ENCODE data around the gene RECQL5.

RECQL5 gene

DNA sequence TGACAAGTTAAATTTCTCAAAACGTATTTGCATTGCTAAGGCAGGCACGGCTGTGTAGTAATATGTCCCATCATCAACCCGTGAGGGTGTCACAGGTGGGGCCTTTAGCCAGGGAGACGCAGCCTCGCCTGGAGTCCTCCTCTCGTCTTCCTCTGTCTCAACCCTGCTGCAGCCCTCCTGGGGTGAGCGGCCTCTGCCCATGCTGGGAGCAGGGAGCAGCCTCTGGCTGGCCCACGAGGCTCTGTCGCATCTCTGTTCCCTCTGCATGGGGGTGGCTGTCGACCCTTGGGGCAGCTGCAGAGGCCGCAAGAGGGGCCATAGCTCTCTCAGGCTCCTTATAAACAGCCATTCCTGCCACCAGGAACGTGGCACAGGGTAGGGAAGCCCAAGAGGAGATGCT is 34.5 kb downstream of the RECQL5 start:
- DNase-seq: no peak

- DNase-seq: no peak
Measured at GRCh38 chr17:75631353-75631752, 35.6 kb downstream of the RECQL5 start.

DNA sequence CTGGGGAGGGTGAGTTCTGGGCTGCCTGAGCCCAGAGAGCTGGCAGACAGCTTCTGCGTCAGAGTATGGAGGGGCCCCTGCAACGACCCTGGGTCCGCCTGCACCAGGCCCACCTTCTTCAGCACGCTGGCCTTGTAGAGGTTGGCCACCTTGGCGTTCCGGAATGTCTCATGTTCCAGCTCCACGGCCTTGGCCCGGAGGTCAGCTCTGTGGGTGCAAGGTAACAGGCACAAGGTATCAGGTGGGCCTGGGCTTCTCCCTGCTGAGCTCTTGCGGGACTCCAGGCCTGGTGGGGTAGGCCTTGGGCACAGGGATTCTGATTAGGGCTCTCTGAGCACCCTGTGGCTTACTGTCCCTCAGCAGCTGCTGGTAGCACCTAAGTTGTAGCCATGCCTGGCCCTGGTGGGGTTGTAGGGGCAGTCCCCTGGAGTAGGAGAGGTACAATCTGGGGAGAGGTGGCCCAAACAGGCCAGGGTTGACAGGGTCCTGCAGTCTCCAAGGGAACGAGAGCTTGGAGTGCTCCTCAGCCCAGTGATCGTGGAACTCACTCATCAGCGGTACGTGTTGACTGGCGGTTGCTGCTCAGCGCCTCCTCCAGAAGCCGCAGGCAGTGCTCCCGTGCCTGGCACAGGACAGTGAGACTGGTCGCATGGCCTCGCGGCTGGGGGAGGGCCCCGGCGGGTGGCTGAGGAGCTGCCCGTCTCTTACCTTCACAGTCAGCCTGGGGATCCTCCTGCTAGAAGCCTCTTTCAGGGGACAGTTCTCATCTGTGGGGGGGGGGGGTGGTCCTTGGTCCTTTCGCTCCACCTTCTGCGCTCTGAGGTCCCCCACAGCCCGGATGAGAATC is 36.7 kb downstream of the RECQL5 start:
- no peak for DNase-seq

DNA sequence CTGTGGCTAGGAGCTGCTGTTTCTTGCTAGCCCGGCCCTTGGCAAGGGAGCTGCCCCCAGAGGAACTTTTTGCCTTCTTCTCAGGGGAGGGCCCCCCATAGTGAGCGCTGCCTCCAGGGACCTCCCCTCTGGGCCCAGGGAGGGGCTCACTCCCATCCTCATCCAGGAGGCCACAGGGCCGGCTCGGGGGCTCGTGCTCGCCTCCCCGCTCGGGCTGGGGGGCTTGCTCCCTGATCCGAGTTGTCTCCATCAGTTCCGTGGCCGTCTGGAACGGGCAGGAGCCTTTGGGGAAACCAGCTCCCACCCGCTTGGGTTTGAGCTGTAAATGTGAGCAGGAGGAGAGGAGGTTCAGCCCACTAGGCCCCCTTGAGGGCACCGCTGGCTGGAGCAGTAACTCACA is 37.8 kb downstream of the RECQL5 start:
- no peak for DNase-seq

DNA sequence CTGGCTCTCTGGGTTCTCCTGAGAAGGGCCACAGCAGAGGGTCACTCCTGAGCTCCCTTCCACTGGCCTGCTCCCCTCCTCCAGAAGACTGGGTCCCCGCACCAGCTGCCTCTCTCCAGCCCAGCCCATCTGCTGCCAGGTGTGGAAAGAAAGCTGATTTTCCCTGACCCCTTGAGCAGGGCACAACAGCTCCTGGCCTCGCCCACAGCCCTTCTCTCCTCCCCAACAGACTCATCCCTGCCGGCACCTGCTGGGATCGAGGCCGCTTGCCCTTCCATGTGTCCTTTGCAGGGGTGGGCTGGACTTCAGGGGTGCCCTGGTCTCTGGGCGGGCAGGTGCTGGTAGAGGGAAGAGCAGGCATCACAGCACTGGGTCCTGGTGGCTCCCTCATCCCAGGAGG is 38.5 kb downstream of the RECQL5 start:
- DNase-seq: no peak

GRCh38 chr17:75627094-75627493 is 39.9 kb downstream of the RECQL5 start:
- no peak for DNase-seq

DNA sequence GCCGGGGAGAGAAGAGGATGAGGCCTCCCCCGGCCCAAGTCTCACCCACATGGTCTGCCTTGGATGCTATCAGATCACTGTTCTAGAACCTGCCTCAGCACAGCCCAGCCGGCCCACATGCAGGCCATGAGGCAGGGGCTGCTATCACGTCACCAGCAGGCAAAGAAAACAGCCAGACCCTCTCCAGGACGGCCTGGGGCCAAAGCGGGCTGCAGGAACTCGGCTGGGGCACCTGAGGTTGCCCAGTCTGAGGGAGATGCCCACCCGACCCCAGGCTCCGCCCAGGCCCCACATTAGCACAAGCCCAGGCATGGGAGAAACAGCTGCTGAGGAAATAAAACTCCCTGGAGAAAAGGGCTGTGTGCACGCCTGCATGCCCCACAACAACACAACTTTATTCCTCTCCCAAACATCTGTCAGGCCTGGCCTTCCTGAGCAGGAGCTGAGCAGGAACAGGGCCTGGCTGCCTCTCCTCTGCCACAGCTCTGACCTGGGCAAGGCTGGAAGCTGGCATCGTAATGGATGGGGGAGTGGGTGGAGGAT is 40.4 kb downstream of the RECQL5 start:
- no peak for DNase-seq

DNA sequence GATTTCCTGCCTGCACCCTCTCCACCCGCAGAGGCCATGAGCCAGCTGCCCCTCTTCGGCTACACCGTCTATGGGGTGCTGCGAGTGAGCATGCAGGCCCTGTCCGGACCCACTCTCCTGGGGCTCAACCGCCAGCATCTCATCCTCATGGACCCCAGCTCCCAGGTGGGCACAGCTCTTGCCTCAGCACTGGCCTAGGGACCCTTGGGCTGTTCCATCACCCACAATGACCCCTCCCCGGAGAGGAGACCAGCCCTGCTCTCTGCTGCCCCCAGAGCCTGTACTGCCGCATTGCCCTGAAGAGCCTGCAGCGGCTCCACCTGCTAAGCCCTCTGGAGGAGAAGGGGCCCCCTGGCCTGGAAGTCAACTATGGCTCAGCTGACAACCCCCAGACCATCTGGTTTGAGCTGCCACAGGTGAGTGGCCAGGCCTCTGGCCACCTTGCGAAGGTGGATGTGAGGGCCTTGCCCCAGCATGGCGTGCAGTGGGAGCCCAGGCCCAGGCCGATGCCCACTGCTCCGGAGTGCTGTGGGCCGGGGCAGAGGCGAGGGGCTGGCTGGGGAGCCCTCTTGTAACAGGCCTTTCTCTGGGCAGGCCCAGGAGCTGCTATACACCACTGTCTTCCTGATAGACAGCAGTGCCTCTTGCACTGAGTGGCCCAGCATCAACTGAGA is 41.0 kb downstream of the RECQL5 start:
- DNase-seq: peak; percentile 69

GRCh38 chr17:75624714-75625345 is 42.1 kb downstream of the RECQL5 start:
- DNase-seq: no peak

GRCh38 chr17:75624021-75624420 is 42.9 kb downstream of the RECQL5 start:
- DNase-seq: no peak

GRCh38 chr17:75623386-75623785 is 43.6 kb downstream of the RECQL5 start:
- DNase-seq: no peak

GRCh38 chr17:75622771-75623273 is 44.1 kb downstream of the RECQL5 start:
- DNase-seq: no peak

GRCh38 chr17:75622076-75622475 is 44.9 kb downstream of the RECQL5 start:
- no peak for DNase-seq

DNA sequence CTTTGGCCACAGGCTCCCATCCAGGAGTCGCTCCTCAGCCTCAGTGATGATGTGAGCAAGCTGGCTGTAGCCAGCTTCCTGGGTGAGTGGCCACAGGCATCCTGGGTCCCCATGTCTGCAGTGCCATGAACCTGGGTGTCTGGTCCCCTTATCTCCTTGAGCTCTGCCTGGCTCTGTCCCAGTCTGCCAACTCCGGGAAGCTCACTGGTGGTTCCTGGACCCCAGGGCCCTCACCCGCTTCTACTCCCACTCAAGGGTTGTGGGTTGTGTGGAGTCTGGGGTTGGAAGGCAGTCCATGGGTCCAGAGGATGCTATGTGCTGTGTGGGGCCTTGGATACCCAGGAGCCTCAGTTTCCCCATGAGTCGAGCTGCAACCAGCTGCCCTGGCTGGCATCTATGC is 45.5 kb downstream of the RECQL5 start:
- no peak for DNase-seq

DNA sequence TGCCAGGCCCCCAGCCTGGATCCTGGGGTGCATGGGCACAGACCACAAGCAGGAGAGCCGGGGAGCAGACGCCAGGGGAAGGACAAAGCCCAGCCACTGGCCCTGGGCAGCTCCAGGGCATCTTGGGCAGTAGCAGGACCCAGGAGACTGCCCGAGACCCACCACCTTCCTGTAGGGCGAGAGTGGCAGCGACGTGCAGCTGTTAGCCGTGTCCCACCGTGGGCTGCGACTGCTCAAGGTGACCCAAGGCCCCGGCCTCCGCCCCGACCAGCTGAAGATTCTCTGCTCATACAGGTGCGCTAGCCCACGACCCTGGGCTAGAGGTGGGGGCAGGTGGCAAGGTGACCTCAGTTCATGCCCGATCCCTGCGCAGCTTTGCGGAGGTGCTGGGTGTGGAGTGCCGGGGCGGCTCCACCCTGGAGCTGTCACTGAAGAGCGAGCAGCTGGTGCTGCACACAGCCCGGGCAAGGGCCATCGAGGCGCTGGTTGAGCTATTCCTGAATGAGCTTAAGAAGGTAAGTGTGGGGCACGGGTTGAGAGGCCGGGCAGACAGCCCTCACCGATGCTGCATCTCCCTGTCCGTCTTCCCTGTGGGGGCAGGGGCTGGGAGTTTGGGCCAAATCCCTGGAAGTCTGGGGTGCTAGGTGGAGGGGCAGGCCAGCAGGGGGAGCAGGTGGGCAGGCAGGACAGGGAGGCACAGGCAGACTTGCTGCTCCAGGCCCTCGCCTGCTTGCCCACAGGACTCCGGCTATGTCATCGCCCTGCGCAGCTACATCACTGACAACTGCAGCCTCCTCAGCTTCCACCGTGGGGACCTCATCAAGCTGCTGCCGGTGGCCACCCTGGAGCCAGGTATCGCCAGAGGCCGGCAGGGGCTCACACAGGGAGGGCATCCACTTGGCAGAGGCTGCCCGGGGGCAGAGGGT is 47.2 kb downstream of the RECQL5 start:
- peak; percentile 88 for DNase-seq

DNA sequence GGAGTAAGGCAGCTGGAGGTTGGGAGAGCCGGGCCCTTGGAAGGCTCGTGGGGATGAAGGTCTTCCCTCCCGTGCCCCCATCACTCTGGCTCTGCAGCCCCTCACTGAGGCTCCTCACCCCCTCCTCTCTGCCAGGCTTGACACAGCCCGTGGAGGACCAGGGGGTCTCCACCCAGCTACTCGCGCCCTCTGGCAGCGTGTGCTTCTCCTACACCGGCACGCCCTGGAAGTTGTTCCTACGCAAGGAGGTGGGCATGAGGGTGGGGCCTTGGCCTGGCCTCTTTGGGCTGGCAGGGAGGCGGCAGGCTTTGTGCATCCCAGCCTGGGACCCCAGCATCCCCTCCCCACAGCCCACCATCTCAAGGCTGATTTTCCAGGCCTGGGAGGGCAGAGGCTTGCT is 49.3 kb downstream of the RECQL5 start:
- no peak for DNase-seq

DNA sequence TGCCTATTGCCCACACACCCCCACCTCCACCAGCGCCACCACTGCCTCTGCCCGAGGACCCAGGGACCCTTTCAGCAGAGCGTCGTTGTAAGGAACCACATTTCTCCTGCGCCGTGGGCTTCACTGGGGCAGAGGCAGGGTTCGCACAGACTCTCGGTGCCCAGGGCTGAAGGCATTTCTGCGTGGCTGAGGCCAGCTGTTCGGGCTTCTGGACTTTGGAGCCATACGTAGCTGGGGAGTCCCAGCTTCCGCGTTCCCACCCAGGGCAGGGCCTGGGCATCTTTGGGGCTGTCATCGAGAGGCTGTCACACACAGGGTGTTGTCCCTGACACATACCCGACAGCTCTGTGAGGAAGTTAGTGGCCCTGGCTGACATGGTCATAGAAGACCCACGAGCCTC is 49.7 kb downstream of the RECQL5 start:
- DNase-seq: peak; percentile 33

- no peak for DNase-seq
Measured at GRCh38 chr17:75616521-75617122, 50.3 kb downstream of the RECQL5 start.

GRCh38 chr17:75615301-75615700 is 51.7 kb downstream of the RECQL5 start:
- DNase-seq: peak; percentile 47

- DNase-seq: no peak
Measured at GRCh38 chr17:75614556-75615270, 52.2 kb downstream of the RECQL5 start.

- peak; percentile 55 for DNase-seq
Measured at GRCh38 chr17:75614006-75614405, 52.9 kb downstream of the RECQL5 start.

Data from DMS53 (cell line).